Fibroblast of pulmonary artery (primary cell): ENCODE measurements around the gene USP3.

Experiments used
- DNase-seq: peaks from one replicate; pipeline ENCODE4 v3.0.0-alpha.2; 2010; ENCODE audit warnings: low read depth
- H3K4me3 ChIP-seq: replicated peaks from 2 replicates; pipeline ENCODE4 v1.5.1; 2011; ENCODE audit warnings: low read depth, mild to moderate bottlenecking, control low read depth, low read length, moderate library complexity
- TF ChIP-seq, protein P1 (sequence below): IDR thresholded peaks from 2 replicates; pipeline ENCODE4 v1.5.1; 2011; ENCODE audit warnings: mild to moderate bottlenecking, control low read depth, low read length, inconsistent platforms; ENCODE audit errors: missing control alignments

The USP3 gene

DNA sequence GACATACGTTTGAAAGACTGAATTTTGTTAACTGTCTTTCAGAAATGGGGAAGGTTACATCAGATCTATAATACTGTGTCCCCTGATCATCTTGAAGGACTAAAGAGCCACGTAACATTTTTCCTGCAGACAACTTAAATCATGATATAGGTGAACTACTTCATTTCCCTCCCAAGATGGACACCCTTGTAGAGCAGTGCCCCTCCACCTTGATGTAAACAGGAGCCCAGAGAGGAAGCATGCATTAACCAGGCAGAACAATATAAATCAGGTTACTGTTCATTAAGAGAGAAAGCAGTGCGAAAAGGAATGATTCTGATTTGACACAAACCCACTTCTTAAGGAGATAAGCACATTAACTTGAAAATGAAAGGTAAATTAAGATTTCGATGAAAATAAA, 36.1 kb downstream of the USP3 start:
- TF ChIP-seq, protein P1, sequence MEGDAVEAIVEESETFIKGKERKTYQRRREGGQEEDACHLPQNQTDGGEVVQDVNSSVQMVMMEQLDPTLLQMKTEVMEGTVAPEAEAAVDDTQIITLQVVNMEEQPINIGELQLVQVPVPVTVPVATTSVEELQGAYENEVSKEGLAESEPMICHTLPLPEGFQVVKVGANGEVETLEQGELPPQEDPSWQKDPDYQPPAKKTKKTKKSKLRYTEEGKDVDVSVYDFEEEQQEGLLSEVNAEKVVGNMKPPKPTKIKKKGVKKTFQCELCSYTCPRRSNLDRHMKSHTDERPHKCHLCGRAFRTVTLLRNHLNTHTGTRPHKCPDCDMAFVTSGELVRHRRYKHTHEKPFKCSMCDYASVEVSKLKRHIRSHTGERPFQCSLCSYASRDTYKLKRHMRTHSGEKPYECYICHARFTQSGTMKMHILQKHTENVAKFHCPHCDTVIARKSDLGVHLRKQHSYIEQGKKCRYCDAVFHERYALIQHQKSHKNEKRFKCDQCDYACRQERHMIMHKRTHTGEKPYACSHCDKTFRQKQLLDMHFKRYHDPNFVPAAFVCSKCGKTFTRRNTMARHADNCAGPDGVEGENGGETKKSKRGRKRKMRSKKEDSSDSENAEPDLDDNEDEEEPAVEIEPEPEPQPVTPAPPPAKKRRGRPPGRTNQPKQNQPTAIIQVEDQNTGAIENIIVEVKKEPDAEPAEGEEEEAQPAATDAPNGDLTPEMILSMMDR = no peak
- no peak for DNase-seq

DNA sequence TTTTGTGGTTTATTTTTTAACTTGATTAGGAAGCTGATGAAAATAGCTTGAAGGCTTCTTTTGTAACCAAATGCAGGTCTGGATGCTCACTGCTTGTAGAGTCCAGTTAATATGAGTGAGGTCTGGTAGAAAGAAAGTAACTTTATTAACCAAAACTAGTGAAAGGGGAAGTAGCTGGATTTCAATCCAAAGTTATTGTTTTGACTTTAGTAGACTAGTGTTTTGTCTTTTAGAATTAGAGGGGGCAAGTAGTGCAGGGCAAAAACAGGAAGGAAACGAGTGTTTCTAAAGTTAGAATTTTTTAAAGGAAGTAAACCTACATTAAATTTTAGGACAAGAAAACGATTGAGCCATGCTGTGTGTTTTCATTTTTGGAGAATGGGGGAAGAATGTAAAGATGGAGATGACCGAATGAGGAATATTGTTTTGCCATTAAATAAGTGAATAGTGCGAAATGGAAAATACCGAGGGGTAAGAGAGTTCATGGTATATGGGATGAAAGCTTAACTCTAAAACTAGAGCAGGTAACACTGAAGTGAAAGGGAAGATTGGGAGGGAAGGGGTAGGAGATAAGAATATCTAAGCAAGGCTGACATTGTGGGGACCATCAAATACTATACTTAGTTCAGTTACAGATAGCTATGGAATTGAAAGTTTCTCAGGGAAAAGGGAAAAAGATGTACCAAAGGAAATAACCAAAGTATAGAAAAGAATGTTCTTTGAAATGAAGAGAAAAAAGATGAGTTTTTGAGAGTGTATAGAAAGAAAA, 40.0 kb downstream of the USP3 start:
- no peak overlapping the region for H3K4me3 ChIP-seq
- TF ChIP-seq, protein P1 = no peak
- DNase-seq = no peak

More for the DNA sequence above, 36.1 kb downstream of the USP3 start:
- no peak overlapping the region for H3K4me3 ChIP-seq

DNA sequence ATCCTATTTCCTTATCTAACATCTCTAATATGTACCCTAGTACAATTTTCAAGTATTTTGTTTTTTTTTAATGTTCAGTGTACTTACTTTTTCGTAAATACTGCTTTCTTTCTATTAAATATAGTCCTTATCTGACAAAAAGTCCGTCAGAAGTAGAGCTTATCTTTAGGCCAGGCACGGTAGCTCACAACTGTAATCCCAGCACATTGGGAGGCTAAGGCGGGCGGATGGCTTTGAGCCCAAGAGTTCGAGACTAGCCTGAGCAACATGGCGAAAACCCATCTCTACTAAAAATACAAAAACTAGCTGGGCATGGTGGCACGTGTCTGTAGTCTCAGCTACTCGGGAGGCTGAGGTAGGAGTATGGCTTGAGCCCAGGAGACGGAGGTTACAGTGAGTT, 41.1 kb downstream of the USP3 start:
- TF ChIP-seq, protein P1 = no peak
- no peak for DNase-seq
- H3K4me3 ChIP-seq = no peak overlapping the region

DNA sequence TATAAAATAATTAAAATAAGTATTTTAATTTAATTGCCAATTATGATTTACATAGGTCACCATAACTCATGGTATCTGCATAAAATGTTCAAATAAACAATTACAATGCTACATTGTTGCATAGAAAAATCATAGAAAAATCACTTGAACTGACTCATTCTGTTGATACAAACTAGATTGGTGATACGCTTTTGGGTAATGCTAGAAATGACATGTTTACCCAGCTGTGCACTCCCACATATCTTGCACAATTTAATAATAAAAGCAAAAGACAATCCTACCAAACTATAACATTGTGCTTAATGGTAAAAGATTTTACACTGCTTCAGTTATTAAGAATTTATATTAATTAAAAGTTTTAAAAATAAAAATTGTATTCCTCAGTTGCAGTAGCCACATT, 47.0 kb downstream of the USP3 start:
- H3K4me3 ChIP-seq = no peak overlapping the region
- TF ChIP-seq, protein P1 = no peak
- DNase-seq = peak; percentile 82

DNA sequence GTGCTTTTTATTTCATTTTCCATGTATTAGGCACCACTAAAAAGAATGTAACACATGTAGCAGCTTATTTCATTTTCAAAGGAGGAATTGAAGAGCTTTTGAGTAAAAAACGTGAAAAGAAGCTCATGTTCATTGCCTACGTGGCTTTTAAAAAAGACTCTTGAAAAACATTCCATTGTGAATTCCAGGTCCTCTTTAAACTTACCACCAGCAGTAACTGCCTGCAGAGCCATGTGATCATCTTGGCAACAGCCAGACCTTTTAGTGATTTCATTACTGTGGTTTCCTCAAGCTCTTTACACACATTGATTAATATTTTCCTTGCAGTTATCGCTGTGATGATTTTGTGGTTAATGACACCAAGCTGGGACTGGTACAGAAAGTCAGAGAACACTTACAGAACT, 49.0 kb downstream of the USP3 start:
- DNase-seq = peak; percentile 96
- H3K4me3 ChIP-seq = peak overlapping the region; percentile 39

DNA sequence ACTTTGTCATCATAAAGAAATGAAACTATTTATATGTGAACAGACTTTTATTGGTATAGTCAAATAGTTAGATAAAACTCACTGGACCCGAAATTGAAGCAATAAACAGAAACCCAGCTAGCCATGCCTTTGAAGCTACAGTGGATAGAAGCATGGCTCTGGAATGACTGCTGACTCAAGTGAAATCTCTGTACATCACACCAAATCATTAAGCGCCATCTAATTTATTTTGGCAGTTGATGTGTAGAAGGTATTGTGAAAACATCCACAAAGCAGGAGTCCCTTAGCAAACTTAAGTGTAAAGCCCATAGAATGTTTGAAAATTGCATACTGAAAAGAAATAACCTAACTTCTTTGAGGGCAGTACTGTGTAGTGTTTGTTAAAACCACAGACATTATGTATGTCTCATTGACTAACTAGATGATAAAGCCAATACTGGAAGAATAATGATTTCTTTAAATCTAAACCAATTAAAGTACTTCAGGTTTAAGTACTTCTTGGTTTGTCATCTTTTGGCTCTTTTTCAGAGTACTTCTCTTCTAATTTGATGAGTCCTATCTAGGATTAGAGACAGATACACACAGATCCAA, 50.0 kb downstream of the USP3 start:
- TF ChIP-seq, protein P1 = no peak
- peak; percentile 5 for DNase-seq
- no peak overlapping the region for H3K4me3 ChIP-seq

More for the DNA sequence above, 49.0 kb downstream of the USP3 start:
- TF ChIP-seq, protein P1 = no peak
